ENCODE measurements around the gene FBXL7.

DNA sequence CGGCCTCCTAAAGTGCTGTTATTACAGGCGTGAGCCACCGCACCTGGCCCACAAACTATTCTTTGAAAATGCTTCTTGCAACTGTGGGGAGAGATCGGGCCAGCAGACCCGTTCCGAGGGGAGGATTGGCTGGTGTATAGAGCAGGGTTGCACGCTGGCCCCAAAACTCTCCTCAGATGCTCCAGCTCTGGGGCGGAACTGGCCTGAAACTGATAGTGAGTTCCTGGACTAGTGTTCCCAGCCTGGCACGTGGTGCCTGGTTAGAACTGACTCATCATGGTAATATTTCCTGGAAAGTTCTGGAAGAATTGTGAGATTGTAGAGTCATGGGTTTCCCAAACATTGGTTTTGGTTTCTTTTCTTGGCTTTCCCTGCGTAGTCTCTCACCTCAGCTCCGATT, 120.5 kb downstream of the FBXL7 start:
- TF ChIP-seq CTCF (IDR thresholded peaks at IDR 0.05; ENCODE audit: low read depth, low read length, missing input control) (no peak), YY1 (IDR thresholded peaks at IDR 0.05) (no peak), RXRA (IDR thresholded peaks at IDR 0.05) (no peak), FOXA1 (IDR thresholded peaks at IDR 0.05) (no peak)
- TF ChIP-seq, protein P1, sequence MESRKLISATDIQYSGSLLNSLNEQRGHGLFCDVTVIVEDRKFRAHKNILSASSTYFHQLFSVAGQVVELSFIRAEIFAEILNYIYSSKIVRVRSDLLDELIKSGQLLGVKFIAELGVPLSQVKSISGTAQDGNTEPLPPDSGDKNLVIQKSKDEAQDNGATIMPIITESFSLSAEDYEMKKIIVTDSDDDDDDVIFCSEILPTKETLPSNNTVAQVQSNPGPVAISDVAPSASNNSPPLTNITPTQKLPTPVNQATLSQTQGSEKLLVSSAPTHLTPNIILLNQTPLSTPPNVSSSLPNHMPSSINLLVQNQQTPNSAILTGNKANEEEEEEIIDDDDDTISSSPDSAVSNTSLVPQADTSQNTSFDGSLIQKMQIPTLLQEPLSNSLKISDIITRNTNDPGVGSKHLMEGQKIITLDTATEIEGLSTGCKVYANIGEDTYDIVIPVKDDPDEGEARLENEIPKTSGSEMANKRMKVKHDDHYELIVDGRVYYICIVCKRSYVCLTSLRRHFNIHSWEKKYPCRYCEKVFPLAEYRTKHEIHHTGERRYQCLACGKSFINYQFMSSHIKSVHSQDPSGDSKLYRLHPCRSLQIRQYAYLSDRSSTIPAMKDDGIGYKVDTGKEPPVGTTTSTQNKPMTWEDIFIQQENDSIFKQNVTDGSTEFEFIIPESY (IDR thresholded peaks at IDR 0.05) = no peak
- TF ChIP-seq, protein P2, sequence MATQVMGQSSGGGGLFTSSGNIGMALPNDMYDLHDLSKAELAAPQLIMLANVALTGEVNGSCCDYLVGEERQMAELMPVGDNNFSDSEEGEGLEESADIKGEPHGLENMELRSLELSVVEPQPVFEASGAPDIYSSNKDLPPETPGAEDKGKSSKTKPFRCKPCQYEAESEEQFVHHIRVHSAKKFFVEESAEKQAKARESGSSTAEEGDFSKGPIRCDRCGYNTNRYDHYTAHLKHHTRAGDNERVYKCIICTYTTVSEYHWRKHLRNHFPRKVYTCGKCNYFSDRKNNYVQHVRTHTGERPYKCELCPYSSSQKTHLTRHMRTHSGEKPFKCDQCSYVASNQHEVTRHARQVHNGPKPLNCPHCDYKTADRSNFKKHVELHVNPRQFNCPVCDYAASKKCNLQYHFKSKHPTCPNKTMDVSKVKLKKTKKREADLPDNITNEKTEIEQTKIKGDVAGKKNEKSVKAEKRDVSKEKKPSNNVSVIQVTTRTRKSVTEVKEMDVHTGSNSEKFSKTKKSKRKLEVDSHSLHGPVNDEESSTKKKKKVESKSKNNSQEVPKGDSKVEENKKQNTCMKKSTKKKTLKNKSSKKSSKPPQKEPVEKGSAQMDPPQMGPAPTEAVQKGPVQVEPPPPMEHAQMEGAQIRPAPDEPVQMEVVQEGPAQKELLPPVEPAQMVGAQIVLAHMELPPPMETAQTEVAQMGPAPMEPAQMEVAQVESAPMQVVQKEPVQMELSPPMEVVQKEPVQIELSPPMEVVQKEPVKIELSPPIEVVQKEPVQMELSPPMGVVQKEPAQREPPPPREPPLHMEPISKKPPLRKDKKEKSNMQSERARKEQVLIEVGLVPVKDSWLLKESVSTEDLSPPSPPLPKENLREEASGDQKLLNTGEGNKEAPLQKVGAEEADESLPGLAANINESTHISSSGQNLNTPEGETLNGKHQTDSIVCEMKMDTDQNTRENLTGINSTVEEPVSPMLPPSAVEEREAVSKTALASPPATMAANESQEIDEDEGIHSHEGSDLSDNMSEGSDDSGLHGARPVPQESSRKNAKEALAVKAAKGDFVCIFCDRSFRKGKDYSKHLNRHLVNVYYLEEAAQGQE (IDR thresholded peaks at IDR 0.05) = no peak

Data from liver (tissue), 3 donors.